Calu3 (cell line): ENCODE data around the gene DPYD. TPM values are rescaled to one million over a fixed set of nuclear protein-coding genes. Genes with fewer than 3 reads are reported as not detected.

ENCODE experiments used
- BruUV-seq: library from RNA; stranded (reverse); fragments of 400-500 nt; replicated peaks from 2 replicates; lab custom pipeline; 2021; lab: Mats Ljungman, UMichigan
- CTCF ChIA-PET: fragments of 300-600 bp; sonication (Branson Sonifier 250); formaldehyde crosslinking; loops from one replicate; lab custom pipeline; 2022; ENCODE audit warnings: antibody characterized with exemption; lab: Charles Lee
- DNase-seq: peaks from one replicate; pipeline ENCODE4 v3.0.0; 2022
- H3K27ac Mint-ChIP-seq: one replicate; pipeline ENCODE4 v1.8.0; 2022; ENCODE audit warnings: mixed read lengths; ENCODE audit not compliant: unreplicated experiment
- H3K27me3 Mint-ChIP-seq: one replicate; pipeline ENCODE4 v1.8.0; 2022; ENCODE audit warnings: mixed read lengths; ENCODE audit not compliant: unreplicated experiment
- H3K36me3 Mint-ChIP-seq: one replicate; pipeline ENCODE4 v1.8.0; 2022; ENCODE audit warnings: mild to moderate bottlenecking, moderate library complexity, mixed read lengths; ENCODE audit not compliant: insufficient read depth, unreplicated experiment
- H3K4me1 Mint-ChIP-seq: one replicate; pipeline ENCODE4 v1.8.0; 2022; ENCODE audit warnings: mild to moderate bottlenecking, low read depth, mixed read lengths; ENCODE audit not compliant: unreplicated experiment
- H3K4me3 Mint-ChIP-seq: one replicate; pipeline ENCODE4 v1.8.0; 2022; ENCODE audit warnings: mild to moderate bottlenecking, low read depth, moderate library complexity, mixed read lengths; ENCODE audit not compliant: unreplicated experiment
- H3K9me3 Mint-ChIP-seq: one replicate; pipeline ENCODE4 v1.8.0; 2022; ENCODE audit warnings: low read depth, mixed read lengths; ENCODE audit not compliant: unreplicated experiment
- CTCF ChIP-seq: fragments of 200-600 bp; IDR thresholded peaks from one replicate; pipeline ENCODE4 v1.8.0; 2022; ENCODE audit warnings: antibody characterized with exemption; ENCODE audit not compliant: unreplicated experiment
- intact Hi-C: fragments of 100-400 bp; cut with micrococcal nuclease; formaldehyde crosslinking; loops from one replicate; pipeline ENCODE4 v1.10.0; 2022; ENCODE audit not compliant: unreplicated experiment
- total RNA-seq: library from RNA; stranded (reverse); gene quantifications from 2 replicates; pipeline ENCODE4 v1.2.3, GENCODE V29; 2022

Gene DPYD
- total RNA-seq, 1 experiment from 2014 or later: 15.6 TPM

DNA sequence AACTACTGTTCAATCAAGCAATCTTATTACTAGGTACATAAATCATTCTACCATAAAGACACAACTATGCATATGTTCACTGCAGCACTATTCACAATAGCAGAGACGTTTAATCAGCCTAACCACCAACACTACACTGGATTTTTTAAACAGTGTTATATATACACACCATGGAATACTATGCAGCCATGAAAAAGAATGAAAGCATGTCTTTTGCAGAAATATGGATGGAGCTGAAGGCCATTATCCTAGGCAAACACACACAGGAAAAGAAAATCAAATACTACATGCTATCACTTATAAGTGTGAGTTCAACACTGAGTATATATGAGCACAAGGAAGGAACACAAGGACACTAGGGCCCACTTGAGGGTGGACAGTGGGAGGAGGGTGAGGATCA lies 159.2 kb downstream of the DPYD start:
- Mint-ChIP-seq H3K27ac (no peak overlapping the region), H3K36me3 (no peaks in the 10 kb centered on the region), H3K4me3 (no peak overlapping the region), H3K9me3 (no peaks in the 10 kb centered on the region), H3K27me3 (no peaks in the 10 kb centered on the region), H3K4me1 (no peaks in the 10 kb centered on the region)
- CTCF ChIA-PET: interaction anchor here (0.6 to 0.8 kb wide), 2 partner anchors 10 to 12 kb away, joined by 3 read pairs; no protein-coding TSS in a partner anchor
- no TSS peak for BruUV-seq
- no peak for DNase-seq
- TF ChIP-seq CTCF: no peak
- intact Hi-C loops: no loop called here

DNA sequence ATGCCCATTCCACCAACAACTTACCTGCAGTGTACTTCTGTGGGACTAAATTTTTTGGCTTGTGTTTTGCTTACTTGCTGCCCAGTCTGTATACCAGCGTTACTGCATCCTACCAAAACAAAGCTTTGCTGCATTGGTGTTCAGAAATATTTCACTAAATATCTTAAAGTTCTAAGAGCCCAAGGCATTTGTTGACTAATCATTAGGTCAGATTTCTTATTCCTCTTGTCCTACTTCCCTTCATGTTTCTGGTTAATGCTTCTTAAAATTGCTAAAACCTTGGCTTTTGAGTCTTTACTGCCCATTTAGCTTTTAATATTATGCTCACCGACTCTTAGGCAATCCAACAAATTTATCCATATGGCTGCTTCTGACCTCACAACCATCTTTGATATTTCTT lies 161.8 kb downstream of the DPYD start:
- H3K4me3 Mint-ChIP-seq: no peak overlapping the region

GRCh38 chr1:97758541-97759057 lies 162.2 kb downstream of the DPYD start:
- Mint-ChIP-seq H3K27me3 (no peaks in the 10 kb centered on the region), H3K9me3 (no peaks in the 10 kb centered on the region), H3K36me3 (no peaks in the 10 kb centered on the region), H3K4me3 (no peak overlapping the region), H3K27ac (no peak overlapping the region), H3K4me1 (no peaks in the 10 kb centered on the region)
- no peak for TF ChIP-seq CTCF
- intact Hi-C loops: no loop called here
- BruUV-seq: no TSS peak
- CTCF ChIA-PET: no interaction called here
- no peak for DNase-seq

More for the DNA sequence above, 161.8 kb downstream of the DPYD start:
- no peak for DNase-seq
- CTCF ChIA-PET: no interaction called here
- intact Hi-C loops: no loop called here
- Mint-ChIP-seq H3K9me3 (no peaks in the 10 kb centered on the region), H3K27ac (no peak overlapping the region), H3K36me3 (no peaks in the 10 kb centered on the region), H3K4me1 (no peaks in the 10 kb centered on the region), H3K27me3 (no peaks in the 10 kb centered on the region)
- BruUV-seq: no TSS peak
- TF ChIP-seq CTCF: no peak

DNA sequence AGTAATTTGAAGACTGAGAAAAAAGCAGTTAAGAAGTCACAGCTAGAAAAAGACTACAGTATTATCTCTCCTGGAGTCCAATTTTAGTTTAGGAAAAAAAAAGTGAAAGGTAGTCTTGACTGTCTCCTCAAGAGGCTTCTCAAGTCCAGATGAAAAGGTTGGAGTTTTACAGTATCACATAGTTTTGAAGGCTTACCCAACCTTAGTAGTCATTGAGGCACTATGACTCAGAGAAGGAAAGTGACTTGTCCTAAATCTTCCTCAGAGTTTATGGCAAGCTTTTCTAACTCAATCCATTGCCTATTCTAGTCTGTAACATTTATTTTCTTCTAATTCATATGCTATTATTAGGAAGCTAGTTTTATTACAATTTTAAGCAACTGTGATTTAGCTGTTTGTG lies 174.9 kb downstream of the DPYD start:
- no peak overlapping the region for H3K4me3 Mint-ChIP-seq
- BruUV-seq: no TSS peak

More for the DNA sequence above, 174.9 kb downstream of the DPYD start:
- H3K4me1 Mint-ChIP-seq: no peaks in the 10 kb centered on the region
- H3K27me3 Mint-ChIP-seq: no peaks in the 10 kb centered on the region
- CTCF ChIA-PET: no interaction called here
- H3K9me3 Mint-ChIP-seq: no peaks in the 10 kb centered on the region
- TF ChIP-seq CTCF: no peak
- H3K36me3 Mint-ChIP-seq: no peaks in the 10 kb centered on the region
- no peak for DNase-seq
- H3K27ac Mint-ChIP-seq: no peak overlapping the region
- intact Hi-C loops: no loop called here
